ENCODE results near the gene IL16. TPM values are rescaled to one million over a fixed set of nuclear protein-coding genes. Genes with fewer than 3 reads are reported as not detected.

The IL16 gene
- total RNA-seq, 1 donor from 2014 or later: not detected

GRCh38 chr15:81276967-81277366, 80.3 kb downstream of the IL16 start:
- peaks cover 15% of the 10 kb centered on the region for H3K27me3 ChIP-seq (ENCODE audit: control insufficient read depth, insufficient read depth, low read length)
- no peak for DNase-seq (ENCODE audit: low read depth)
- TF ChIP-seq CTCF (IDR thresholded peaks at IDR 0.05; ENCODE audit: insufficient read depth, low read length, poor library complexity, severe bottlenecking): no peak
- no peaks in the 10 kb centered on the region for H3K36me3 ChIP-seq (ENCODE audit: control insufficient read depth, insufficient read depth, low read length)
- no peak overlapping the region for H3K4me3 ChIP-seq (ENCODE audit: low read depth, low read length)

DNA sequence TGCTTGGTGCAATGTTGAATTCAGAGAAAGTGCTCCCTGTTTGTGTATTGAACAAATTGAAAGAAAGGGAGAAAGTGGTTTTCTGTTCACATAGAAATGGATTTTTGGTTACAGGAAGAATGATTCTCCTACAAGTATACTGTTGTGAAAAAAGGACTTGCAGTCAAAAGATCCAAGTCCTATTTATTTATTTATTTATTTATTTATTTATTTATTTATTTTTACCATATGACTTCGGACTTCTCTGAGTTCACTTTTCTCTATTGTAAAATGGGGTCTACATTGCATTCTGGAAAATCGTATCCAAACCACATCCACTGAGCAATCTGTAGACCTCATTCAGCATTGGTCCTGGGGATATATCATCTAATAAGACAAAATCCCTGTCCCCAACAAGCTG, 81.2 kb downstream of the IL16 start:
- Histone ChIP-seq H3K4me3 (ENCODE audit: low read depth, low read length) (no peak overlapping the region), H3K27me3 (ENCODE audit: control insufficient read depth, insufficient read depth, low read length) (peaks cover 17% of the 10 kb centered on the region), H3K36me3 (ENCODE audit: control insufficient read depth, insufficient read depth, low read length) (no peaks in the 10 kb centered on the region)
- no peak for TF ChIP-seq CTCF (IDR thresholded peaks at IDR 0.05; ENCODE audit: insufficient read depth, low read length, poor library complexity, severe bottlenecking)
- no peak for DNase-seq (ENCODE audit: low read depth)

DNA sequence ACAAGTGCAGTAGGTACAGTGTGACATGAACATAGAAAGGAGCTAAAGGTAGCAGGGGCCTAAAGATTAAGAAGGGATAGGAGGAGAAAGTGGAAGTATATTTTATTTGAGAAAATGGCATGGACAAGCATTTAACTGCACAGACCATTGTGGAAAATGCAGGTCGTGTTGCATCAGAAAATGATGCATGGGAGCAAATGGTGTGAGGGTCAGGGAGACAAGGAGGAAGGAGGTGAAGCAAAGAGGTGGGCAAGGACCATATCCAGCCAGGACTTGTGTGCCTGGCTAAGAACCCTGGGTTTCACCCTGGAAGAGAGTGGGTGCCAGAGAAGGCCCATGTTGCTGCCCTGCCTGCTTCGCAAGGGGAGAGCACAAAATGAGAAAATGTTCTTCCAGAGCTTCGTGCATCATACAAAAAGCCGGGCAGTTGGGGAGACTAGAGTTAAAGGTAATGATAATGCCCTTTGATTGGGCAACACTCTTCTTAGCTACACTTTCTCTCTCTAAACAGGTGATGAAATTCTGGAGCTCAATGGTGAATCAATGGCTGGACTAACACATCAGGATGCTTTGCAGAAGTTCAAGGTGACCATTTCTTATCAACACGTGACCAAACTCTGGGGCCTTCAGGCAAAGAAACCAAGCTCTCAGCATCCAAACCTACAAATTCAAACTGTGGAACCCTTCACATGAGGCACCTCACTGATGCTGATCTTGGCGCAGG, 81.8 kb downstream of the IL16 start:
- DNase-seq (ENCODE audit: low read depth): no peak
- no peak for TF ChIP-seq CTCF (IDR thresholded peaks at IDR 0.05; ENCODE audit: insufficient read depth, low read length, poor library complexity, severe bottlenecking)
- Histone ChIP-seq H3K36me3 (ENCODE audit: control insufficient read depth, insufficient read depth, low read length) (no peaks in the 10 kb centered on the region), H3K4me3 (ENCODE audit: low read depth, low read length) (no peak overlapping the region), H3K27me3 (ENCODE audit: control insufficient read depth, insufficient read depth, low read length) (peaks cover 17% of the 10 kb centered on the region)

DNA sequence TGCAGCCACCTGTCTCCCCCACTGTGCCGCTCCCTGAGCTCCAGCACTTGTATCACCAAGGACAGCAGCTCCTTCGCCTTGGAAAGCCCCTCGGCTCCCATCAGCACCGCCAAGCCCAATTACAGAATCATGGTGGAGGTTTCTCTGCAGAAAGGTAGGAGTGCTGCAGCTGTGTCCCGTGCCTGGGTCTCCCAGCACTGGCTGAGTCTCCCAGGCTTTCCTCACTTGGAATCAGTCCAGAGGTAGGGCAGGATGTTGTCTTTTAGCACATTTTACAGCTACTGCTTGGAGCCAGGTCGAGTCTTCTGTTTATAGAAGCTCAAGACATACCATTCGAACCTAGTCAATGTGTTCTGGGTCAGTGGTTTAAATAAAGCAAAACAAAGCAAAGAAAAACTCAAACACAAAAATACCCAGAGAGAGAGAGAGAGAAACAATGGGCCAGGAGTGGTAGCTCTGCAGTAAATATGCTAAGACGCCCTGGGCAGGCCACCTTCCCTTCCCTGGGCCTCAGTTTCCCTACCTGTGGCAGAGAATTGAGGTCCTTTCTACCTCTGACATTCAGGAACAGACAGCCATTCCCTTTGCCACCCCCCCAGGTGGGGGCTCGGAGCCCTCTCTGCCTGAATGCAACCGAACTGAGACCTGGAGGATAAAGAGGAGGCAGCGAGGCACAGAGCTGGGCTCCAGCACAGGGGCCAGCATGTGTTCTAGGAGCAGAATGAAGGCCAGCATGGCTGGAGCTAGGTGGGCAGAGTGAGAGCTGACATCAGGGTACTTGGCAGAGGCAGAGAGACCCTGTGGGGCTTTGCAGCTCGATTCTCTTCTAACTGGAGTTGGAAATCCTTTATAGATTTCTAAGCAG, 83.2 kb downstream of the IL16 start:
- peaks cover 17% of the 10 kb centered on the region for H3K27me3 ChIP-seq (ENCODE audit: control insufficient read depth, insufficient read depth, low read length)
- H3K36me3 ChIP-seq (ENCODE audit: control insufficient read depth, insufficient read depth, low read length): no peaks in the 10 kb centered on the region
- no peak for TF ChIP-seq CTCF (IDR thresholded peaks at IDR 0.05; ENCODE audit: insufficient read depth, low read length, poor library complexity, severe bottlenecking)
- DNase-seq (ENCODE audit: low read depth): no peak
- no peak overlapping the region for H3K4me3 ChIP-seq (ENCODE audit: low read depth, low read length)

DNA sequence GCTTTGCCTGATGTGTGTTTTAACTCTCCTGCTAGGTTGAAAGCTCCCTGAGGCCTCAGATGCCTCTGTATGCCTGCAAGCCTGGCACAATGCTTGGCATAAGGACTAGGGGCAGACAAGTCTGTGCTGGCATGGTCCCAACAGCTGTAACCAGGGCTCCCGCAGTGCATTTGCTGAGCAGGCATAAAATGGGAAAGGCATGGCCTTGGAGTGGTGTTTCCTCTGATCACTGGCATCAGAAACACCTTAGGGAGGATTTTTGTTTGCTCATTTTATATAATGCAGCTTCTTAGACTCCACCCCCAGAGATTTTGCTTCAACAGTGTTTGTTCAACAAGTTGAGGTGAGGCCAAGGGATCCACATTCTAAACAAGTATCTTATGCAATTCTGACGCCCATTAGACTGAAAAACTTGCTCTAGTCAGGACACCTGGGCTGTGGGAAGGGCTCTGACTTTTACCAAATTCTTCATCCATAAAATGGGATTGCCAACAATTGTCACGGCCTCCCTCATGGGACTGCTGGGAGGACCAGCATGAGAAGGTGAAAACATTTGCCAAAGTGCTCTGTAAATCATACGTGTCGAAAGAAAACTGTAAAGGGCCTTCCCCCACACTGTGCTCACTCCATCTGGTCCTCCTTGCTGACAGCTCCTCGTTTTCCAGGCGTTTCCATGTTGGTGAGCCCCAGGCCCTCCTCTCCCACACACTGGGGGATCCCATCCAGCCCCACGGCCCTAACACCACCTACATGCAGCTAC, 84.2 kb downstream of the IL16 start:
- TF ChIP-seq CTCF (IDR thresholded peaks at IDR 0.05; ENCODE audit: insufficient read depth, low read length, poor library complexity, severe bottlenecking): no peak
- DNase-seq (ENCODE audit: low read depth): no peak
- peaks cover 17% of the 10 kb centered on the region for H3K27me3 ChIP-seq (ENCODE audit: control insufficient read depth, insufficient read depth, low read length)
- no peak overlapping the region for H3K4me3 ChIP-seq (ENCODE audit: low read depth, low read length)
- H3K36me3 ChIP-seq (ENCODE audit: control insufficient read depth, insufficient read depth, low read length): no peaks in the 10 kb centered on the region

All from kidney epithelial cell (primary cell).